Measurements from ENCODE around the gene DHRSX. TPM values are rescaled to one million over a fixed set of nuclear protein-coding genes. Genes with fewer than 3 reads are reported as not detected.

DHRSX gene
- total RNA-seq, 3 donors from 2014 or later (not counting 1 experiment from before 2014, with no cell fraction given) = 21.5 to 26.1 (median 22.9) TPM

DNA sequence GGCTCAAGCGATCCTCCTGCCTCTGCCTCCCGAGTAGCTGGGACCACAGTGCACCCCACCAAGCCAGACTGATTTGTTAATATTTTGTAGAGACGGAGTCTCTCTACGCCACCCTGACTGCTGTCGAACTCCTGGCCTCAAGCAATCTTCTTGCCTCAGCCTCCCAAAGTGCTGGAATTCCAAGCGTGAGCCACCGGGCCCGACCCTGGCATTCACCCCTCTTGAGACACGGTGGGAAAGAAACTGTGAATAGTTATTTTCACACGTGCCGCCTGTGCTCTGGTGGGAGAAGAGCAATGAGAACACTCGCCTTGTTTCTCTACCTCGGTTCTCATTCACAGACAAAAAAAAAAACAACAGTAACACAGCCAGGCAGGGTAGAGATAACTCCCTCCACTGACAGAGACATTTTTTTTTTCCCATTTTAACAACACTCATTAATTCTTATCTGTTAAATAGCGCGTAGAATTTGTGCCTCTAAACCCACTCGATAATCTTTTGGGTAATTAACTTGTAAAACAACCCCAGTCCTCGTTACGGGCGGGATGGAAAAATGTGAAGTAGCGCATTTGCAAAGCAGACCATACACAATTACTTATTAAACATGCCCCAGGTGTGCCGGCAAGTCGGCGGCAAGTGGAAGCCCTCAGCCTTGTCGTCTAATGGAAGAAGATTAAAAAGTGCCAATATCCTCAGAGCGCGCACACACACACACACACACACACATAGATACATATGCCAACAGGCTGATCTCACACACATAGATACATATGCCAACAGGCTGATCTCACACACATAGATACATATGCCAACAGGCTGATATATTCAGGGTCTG, 103.3 kb downstream of the DHRSX start:
- DNase-seq = no peak
- Histone ChIP-seq H3K4me1 (ENCODE audit: control insufficient read depth, insufficient read depth, low read length) (no peaks in the 10 kb centered on the region), H3K4me3 (ENCODE audit: low read length) (no peak overlapping the region), H3K9me3 (ENCODE audit: control insufficient read depth, insufficient read depth, low read length) (no peaks in the 10 kb centered on the region), H3K36me3 (ENCODE audit: control insufficient read depth, insufficient read depth, low read length) (no peaks in the 10 kb centered on the region), H3K27me3 (ENCODE audit: control insufficient read depth, insufficient read depth, low read length) (no peaks in the 10 kb centered on the region), H3K27ac (ENCODE audit: low read length) (no peak overlapping the region)
- WGBS (ENCODE audit: insufficient coverage) = 93% methylated on average over 26 of the region's 26 CpGs
- intact Hi-C loops (cut with micrococcal nuclease) = no loop called here
- no peaks in the 10 kb centered on the region for H3K36me3 Mint-ChIP-seq
- peaks cover 8 to 14% of the 10 kb centered on the region in 2 donors for H3K4me1 Mint-ChIP-seq
- no peak overlapping the region for H3K4me3 Mint-ChIP-seq
- ATAC-seq = no peak
- TF ChIP-seq CTCF (IDR thresholded peaks at IDR 0.05) = no peak
- H3K9me3 Mint-ChIP-seq = no peaks in the 10 kb centered on the region
- H3K27me3 Mint-ChIP-seq (ENCODE audit: low read depth in 2 of 2) = no peaks in the 10 kb centered on the region
- no peak overlapping the region for H3K27ac Mint-ChIP-seq

DNA sequence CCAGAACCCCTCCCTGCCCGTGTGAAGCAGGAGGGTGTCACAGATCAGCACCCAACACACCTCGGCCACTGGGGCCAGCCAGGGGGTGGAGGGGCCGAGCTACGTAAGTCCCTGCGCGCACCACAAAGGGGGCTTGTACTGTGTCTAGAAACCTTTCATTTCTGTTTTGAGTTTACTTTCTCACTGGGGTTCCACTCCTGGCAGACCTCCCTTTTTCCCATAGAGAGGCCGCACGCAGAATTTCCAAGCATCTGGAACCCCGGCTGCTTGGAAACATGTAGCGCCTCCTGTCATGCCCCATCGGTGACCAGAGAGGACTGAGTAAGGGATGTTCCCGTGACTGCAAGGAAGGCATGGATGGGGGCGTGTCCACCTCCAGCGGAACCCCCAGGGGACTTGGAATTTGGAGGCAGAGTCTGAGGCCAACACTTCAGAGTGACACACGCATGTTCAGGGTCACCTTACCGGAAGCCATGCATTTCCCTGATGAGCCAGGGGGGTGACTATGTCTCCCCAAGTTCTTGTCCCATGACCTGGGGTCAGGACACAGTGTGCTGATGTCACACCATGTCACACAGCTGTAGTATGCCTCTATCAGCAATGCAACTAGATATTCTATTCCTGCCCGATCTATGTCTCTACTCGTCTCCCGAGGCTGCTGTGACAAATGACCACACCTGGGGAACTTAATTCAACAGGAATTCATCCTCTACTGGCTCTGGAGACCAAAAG, 105.3 kb downstream of the DHRSX start:
- Mint-ChIP-seq H3K27ac (peak overlapping the region in 1 of 2 donors; percentile 63), H3K36me3 (peaks cover 10% of the 10 kb centered on the region), H3K4me1 (peaks cover 4 to 14% of the 10 kb centered on the region in 2 donors), H3K4me3 (no peak overlapping the region), H3K9me3 (peaks cover 0 to 4% of the 10 kb centered on the region in 2 donors), H3K27me3 (ENCODE audit: low read depth in 2 of 2) (no peaks in the 10 kb centered on the region)
- DNase-seq (no peak), ATAC-seq (no peak)
- H3K9me3 ChIP-seq (ENCODE audit: control insufficient read depth, insufficient read depth, low read length) = peaks cover 6% of the 10 kb centered on the region
- H3K36me3 ChIP-seq (ENCODE audit: control insufficient read depth, insufficient read depth, low read length) = peaks cover 4% of the 10 kb centered on the region
- H3K4me3 ChIP-seq (ENCODE audit: low read length) = no peak overlapping the region
- intact Hi-C loops (cut with micrococcal nuclease) = no loop called here
- H3K27ac ChIP-seq (ENCODE audit: low read length) = no peak overlapping the region
- TF ChIP-seq CTCF (IDR thresholded peaks at IDR 0.05) = no peak
- no peaks in the 10 kb centered on the region for H3K4me1 ChIP-seq (ENCODE audit: control insufficient read depth, insufficient read depth, low read length)
- 93% methylated on average over 19 of the region's 19 CpGs for WGBS (ENCODE audit: insufficient coverage)
- no peaks in the 10 kb centered on the region for H3K27me3 ChIP-seq (ENCODE audit: control insufficient read depth, insufficient read depth, low read length)

DNA sequence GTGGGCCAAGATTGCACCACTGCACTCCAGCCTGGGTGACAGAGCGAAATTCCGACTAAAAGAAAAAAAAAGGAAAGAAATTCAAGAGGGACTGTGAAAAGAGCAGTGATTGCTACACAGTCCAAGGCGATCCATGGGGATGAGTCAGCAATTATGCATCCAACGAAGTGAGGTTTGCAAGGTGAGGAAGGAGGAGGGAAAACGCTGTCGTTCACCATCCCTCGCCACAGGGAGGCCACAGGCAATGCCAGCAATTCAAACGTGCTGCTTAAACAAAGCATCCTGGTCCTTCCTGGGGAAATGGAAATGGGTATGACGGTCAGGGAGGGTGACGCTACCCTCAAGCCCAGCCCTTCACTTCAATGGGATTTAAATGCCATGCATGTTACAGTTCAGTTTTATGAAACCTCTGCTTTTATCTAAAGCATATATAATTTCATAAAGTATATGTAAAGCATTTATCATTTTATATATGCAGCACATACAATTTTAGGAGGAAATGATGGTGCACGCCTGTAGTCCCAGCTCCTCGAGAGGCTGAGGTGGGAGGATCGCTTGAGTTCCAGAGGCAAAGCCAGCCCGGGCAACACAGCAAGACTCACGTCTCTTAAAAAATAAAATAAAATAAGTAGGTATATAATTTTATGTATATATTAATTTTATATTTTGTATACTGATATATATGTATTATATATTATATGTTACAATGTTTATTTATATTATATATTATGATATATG, 108.7 kb downstream of the DHRSX start:
- WGBS (ENCODE audit: insufficient coverage) = 94% methylated on average over 13 of the region's 15 CpGs
- H3K9me3 Mint-ChIP-seq = peaks cover 0 to 4% of the 10 kb centered on the region in 2 donors
- no peak for ATAC-seq
- peaks cover 17% of the 10 kb centered on the region for H3K36me3 Mint-ChIP-seq
- peaks cover 6% of the 10 kb centered on the region for H3K9me3 ChIP-seq (ENCODE audit: control insufficient read depth, insufficient read depth, low read length)
- no peak overlapping the region for H3K4me3 Mint-ChIP-seq
- H3K36me3 ChIP-seq (ENCODE audit: control insufficient read depth, insufficient read depth, low read length) = peaks cover 5% of the 10 kb centered on the region
- H3K27me3 ChIP-seq (ENCODE audit: control insufficient read depth, insufficient read depth, low read length) = no peaks in the 10 kb centered on the region
- DNase-seq = no peak
- H3K4me3 ChIP-seq (ENCODE audit: low read length) = no peak overlapping the region
- no peak for TF ChIP-seq CTCF (IDR thresholded peaks at IDR 0.05)
- no peak overlapping the region for H3K27ac ChIP-seq (ENCODE audit: low read length)
- H3K4me1 Mint-ChIP-seq = peaks cover 4 to 14% of the 10 kb centered on the region in 2 donors
- H3K27me3 Mint-ChIP-seq (ENCODE audit: low read depth in 2 of 2) = no peaks in the 10 kb centered on the region
- intact Hi-C loops (cut with micrococcal nuclease) = no loop called here
- no peaks in the 10 kb centered on the region for H3K4me1 ChIP-seq (ENCODE audit: control insufficient read depth, insufficient read depth, low read length)
- H3K27ac Mint-ChIP-seq = no peak overlapping the region
